ENCODE results near the gene CTDP1.

CTDP1 gene

DNA sequence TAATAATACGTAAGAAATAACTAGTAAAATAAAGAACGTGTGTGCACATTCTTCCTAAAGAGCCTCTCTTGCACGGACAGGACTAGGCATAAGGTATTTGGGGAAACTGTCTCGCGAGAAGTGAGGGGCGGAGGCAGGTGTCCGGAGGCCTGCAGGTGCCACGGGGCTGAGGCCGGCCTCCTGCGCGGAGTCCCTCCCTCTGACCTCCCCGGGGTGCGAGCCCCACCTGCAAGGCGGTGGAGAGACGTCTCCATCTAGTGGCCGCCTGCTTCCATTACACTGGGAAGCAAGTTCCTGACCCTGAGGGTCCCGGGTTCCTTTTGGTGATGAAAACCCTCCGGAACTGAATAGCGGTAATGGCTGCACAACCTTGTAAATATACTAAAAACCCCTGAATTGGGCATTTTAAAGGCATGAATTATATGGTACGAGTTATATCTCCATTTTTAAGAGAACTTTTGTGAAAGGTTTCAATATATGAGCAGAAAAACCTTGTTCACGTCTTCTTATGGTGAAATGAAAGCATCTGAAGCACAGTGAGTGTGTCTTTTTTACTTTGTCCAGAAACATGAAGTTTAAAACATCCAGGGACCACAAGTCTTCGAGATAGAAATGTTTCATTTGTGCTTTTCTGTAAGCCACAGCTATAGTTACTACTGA is 35.5 kb upstream of the CTDP1 start:
- peak; percentile 87 for DNase-seq

GRCh38 chr18:79644666-79645057 is 34.9 kb upstream of the CTDP1 start:
- DNase-seq, result no peak

GRCh38 chr18:79645291-79645983 is 34.2 kb upstream of the CTDP1 start:
- no peak for DNase-seq

DNA sequence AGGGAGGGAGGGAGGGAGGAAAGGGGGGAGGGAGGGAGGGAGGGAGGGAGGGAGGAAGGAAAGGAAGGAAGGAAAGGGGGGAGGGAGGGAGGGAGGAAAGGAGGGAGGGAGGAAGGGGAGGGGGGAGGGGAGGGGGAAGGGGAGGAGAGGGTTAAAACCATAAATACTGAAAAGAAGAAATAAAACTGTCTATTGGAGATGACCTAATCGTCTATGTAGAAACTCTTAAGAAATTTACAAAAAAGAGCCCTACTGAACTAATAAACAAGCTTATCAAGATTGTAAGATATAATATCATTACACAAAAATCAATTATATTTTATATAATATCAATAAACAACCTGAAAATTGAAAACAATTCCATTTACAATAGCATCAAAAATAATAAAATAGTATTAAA is 32.3 kb upstream of the CTDP1 start:
- no peak for DNase-seq

DNA sequence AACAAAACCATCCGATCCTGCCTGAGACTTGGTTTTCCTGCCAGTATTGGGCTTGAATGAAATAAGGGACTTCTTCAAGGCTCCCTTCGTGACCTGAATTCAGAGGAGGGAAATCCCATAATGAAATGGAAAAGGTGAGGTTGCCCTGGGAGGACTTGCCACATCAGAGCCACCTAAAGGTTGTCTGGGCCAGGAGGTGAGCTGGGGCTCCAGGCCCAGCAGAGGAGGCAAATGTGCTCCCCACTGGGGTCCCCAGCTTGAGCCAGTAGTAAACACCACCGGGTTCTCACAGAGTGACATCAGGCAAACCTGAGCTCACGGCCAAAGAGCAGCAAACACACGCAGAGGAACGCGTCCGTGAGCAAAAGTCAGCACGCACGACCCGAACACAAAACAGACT is 28.6 kb upstream of the CTDP1 start:
- no peak for DNase-seq

- DNase-seq, result no peak
These were observed 22.1 kb upstream of the CTDP1 start for GRCh38 chr18:79657342-79657996.

DNA sequence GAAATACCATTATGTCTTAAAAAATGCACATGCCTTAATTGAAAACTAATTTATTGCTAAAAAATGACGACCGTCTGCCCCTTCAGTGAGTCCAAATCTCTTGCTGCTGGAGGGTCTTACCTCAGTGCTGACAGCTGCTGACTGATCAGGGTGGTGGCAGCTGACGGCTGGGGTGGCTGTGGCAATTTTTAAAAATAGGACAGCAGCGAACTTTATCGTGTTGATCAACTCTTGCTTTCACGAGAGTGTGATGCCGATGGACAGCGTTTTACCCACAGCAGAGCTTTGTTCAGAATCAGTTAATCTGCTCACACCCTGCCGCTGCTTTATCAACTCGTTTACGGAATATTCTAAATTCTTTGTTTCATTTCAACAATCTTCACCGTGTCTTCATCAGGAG is 21.2 kb upstream of the CTDP1 start:
- DNase-seq, result no peak

- DNase-seq, result no peak
These were observed 19.9 kb upstream of the CTDP1 start for GRCh38 chr18:79659733-79660132.

DNA sequence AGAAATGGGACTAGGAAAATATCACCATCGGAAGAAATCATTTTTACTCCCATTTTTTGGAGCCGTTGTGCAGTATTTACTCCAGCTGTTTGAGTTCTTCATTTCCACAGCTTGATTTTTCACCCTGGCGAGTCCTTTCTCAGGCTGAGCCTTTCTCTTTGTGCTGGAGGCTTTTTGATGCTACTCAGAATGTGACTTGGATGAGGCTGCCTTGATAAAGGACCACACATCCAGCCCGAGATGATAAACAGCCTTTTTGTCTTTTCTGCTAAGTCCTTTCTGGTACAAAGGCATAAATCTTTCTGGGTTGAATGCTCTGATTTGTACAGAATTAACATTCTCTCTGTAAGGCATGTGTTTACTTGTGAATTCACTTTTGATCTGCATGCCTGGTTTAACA is 17.6 kb upstream of the CTDP1 start:
- no peak for DNase-seq

DNA sequence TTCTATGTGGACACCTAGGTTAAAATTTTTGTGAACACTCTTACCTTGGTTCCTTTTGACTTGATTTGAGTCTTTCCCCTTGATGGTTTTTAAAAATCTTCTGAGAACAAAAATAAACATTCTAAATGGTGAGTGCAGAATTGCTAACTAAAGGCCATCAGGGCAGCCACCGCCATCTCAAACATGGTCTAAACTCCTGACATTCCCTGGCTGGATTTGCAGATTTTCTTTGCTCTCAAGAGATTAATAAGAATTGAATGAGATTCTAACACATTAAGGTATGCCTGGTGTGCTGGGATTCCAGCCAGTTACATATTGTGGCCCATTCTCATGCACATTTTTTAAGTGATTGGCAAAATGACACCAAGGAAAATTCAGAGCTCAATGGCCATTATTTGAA is 17.2 kb upstream of the CTDP1 start:
- DNase-seq, result no peak

DNA sequence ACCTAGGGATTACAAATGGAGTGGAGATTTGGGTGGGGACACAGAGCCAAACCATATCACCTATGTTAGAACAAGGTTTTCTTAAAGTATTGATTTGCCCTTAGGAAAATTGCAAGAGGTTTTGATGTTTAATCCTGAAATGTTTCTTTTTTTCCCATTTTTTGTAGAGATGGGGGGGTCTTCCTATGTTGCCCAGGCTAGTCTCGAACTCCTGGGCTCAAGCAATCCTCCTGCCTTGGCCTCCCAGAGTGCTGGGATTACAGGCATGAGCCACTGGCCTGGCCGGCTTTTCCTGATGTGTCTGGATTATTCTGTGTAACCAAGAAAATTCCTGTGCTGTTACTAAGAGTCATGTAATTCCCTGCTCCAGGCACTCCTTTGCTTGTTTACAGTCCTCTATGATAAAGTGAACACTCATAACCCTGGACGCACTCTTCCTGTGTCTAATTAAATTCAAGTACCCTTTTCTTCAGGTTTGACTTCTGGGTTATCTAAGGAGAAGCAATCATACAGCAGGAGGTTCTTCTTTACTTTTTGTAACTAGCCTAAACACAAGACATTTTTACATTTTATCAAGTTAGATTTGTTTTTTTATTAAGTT is 15.0 kb upstream of the CTDP1 start:
- DNase-seq, result no peak

DNA sequence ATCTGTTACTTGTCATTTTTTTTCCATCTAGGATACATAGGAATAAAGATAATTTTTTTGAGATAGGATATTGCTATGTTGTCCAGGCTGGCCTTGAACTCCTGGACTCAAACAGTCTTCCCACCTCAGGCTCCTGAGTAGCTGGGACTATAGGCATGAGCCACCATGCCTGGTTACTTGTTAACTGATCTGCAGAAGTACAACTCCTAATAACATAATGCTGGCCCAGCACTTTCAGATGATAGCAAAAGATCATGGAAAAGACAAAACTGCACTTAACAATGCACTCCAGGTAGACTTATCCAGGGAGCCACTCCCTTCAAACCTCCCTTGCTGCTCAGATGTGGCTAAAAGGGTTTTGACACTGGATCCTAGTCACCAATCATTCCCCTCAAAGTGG is 11.4 kb upstream of the CTDP1 start:
- DNase-seq, result no peak

GRCh38 chr18:79672490-79673276 is 6.9 kb upstream of the CTDP1 start:
- DNase-seq, result no peak

DNA sequence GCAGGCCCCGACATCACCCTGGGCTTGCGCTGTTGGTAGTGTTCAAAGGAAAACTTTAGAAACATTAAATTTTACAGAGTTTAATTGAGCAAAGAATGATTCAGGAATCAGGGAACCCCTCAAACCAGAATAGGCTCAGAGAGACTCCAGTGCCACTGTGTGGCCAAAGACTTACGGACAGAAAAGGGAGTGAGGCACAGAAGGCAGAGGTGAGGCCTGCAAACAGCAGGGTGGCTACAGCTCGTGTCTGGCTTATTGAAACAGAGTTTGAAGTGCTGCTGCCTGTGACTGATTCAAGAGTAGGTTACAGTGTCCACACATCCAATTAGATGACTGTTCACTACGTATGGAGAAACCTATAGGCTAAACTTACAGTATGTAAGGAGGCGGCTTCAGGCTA is 2.4 kb upstream of the CTDP1 start:
- DNase-seq, result no peak

- DNase-seq, result no peak
These were observed 1.8 kb upstream of the CTDP1 start for GRCh38 chr18:79677840-79678239.

DNA sequence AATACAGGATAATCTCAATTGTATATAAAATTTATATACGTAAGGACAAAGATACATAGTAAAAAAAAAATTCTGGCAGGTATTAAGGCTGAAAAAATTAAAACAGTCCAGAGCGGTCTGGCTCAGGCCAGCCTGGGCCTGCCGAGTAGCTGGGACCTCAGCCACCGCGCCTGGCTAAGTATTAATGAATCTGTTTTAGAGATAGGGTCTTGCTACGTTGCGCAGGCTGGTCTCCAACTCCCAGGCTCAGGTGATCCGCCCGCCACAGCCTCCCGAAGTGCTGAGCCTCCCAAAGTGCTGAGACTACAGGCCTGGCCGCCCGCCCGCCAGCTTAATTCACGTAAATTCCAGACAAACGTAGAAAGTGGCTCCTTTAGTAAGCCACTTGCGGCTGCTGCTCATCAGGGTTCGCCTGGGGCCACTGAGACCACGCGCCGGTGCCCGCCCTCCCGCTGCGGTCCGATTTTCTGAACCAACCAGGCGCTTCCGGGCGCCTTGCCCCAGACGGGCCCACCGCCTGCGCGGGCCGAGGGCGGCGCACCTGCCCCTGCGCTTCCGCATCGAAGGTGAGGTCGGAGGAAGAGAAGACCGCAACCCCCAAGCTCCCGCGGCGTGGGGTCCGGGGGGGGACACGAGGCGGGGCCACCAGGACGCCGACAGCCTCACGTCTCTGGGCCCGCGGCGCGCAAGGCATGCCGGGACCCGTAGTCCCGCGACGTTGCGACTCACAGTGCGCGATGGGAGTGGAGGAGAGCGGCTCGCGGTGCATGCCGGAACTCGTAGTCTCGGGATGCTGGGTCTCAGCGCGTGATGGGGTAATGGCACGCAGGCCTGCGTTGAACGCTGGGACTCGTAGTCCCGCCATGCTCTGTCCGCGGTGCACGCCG is 695 bp upstream of the CTDP1 start:
- DNase-seq, result peak; percentile 97

- DNase-seq, result peak; percentile 69
These were observed 687 bp downstream of the CTDP1 start for GRCh38 chr18:79680100-79680879.

DNA sequence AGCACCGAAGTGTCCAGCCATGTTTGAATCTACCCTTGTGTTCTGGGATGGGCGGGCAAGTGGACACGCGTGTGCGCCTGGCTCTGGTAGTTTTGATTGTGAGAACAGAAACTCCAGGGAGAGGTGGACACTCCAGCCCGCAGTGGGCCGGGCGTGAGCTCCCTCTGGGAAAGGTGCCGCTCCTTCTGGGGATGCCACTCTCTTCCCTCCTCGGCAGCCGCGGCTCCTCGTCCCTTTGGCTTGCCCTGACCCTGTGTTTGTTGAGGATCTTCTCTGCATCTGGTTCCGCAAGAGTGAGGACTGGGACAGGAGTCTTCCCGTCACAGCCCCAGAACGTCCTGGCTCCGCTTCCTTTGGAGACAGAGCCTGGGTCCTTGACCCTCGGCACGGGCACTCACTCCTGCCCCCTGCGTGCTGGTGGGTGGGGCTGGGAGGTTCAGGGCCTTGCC is 1.3 kb downstream of the CTDP1 start:
- no peak for DNase-seq

GRCh38 chr18:79681484-79682387 is 2.1 kb downstream of the CTDP1 start:
- DNase-seq, result peak; percentile 69

- DNase-seq, result no peak
These were observed 2.9 kb downstream of the CTDP1 start for GRCh38 chr18:79682481-79682880.

Data from activated CD8-positive, alpha-beta memory T cell treated with anti-CD3 and anti-CD28 coated beads for 24 hours (primary cell).